SK-N-MC (cell line): Measurements from ENCODE around the gene FBXL2.

ENCODE experiments used
- EZH2 ChIP-seq: fragments of 200-600 bp; sonication (generic); IDR thresholded peaks from one replicate; pipeline ENCODE4 v1.6.1; 2017; ENCODE audit warnings: antibody characterized with exemption
- POLR2AphosphoS5 ChIP-seq: IDR thresholded peaks from 2 replicates; pipeline ENCODE4 v1.6.1; 2012; ENCODE audit warnings: mild to moderate bottlenecking, low read depth, low read length, borderline replicate concordance

DNA sequence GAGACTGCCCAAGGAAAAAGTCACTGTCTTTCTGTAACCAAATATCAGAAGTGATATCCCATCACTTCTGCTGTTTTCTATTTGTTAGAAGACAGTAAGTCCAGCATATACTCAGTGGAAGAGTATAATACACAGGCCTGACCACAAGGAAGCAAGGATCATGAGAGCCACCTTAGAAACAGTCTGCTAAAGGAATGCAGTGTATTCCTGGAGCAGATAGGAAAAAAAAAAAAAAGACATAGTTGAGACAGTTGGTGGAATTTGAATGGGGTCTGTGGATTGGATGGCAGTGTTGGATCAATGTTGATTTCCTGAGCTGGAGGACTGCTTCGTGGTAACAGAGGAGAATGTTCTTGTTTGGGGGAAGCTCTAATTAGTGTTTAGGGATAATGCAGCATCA, 26.5 kb upstream of the FBXL2 start:
- TF ChIP-seq POLR2AphosphoS5: no peak
- TF ChIP-seq EZH2: no peak
